AG08396 (cell line): ENCODE measurements around the gene RANBP3L.
"Not testable (repeated sequence)": the region's sequence is repeated elsewhere in the genome, so short reads cannot be mapped to it uniquely, and the experiment has no call there.

Experiments
- DNase-seq: peaks from one replicate; pipeline ENCODE4 v3.0.0; 2012; ENCODE audit warnings: low spot score, mixed read lengths

Gene RANBP3L, protein sequence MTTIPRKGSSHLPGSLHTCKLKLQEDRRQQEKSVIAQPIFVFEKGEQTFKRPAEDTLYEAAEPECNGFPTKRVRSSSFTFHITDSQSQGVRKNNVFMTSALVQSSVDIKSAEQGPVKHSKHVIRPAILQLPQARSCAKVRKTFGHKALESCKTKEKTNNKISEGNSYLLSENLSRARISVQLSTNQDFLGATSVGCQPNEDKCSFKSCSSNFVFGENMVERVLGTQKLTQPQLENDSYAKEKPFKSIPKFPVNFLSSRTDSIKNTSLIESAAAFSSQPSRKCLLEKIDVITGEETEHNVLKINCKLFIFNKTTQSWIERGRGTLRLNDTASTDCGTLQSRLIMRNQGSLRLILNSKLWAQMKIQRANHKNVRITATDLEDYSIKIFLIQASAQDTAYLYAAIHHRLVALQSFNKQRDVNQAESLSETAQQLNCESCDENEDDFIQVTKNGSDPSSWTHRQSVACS

DNA sequence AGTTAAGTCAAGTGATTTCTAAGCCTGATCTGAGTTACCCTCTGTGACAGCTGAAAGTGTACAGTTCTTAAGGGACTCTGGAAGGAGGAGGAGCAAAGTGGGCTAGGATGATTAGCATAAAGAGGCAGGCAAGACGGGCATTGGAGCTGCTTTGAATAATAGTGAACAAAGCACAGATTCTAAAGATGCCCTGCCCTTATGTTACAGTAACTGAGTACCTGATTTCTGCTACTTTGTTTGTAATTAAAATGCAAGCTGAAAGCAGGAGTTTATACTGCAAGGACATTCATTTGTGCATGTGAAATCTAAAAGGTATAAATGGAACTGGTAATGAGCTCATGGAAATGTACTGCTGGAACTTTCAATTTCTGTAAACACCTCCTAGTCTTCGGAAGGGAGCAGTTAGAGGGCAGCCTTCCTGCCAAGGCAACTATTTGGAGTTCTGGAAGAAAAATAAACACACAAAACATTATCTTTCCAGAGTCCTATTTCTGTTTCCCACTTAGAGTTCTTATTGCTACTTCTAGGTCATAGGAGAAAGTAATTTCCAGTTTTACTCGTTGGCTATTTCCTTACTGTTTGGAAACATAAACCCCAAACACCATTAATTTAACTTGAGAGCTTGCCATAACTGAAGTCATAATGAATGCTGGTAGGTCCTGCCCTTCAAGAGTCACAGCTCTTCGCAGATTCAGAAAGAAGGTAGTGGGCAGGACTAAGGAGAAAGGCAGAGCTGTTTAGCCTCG, at the start of gene RANBP3L:
TSS of gene RANBP3L (minus strand) at position 45 of the 746 bp plus-strand sequence. CDS start 486 bp downstream, outside the sequence.
- no peak for DNase-seq

DNA sequence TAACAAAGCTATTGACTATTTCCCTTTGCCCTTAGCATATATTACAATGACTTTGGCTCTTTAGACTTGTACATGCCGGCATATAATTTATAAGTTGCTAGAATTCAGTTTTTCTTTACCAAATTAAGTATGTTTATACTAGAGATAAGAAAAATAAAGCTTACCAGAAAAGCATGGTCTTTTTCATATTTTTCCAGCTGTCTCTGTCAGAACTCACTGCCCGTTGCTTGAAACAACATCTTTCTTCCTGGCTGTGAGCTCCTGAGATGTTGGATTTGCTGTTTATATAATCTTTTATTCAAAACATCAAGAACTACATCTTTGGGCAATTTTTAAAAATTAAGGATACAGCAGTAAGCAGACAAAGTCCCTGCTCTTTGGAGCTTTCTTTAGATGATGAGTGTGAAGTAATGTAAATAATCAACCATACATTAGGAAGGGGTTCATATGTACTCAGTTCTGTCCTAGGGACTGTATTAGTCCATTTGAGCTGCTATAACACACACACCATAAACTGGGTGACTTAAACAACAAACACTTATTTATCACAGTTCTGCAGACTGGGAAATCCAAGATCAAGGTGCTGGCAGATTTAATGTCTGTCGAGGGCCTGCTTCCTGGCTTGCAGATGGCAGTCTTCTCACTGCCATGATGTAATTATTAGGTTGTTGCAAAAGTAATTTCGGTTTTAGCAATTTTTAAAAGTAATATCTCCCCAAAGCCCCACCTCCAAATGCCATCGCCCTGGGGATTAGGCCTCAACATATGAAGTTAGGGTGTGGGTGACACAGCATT, 45.4 kb upstream of the RANBP3L start:
- DNase-seq = no peak

- DNase-seq = no peak
These were observed 43.2 kb upstream of the RANBP3L start for GRCh38 chr5:36344899-36345298.

GRCh38 chr5:36341720-36342119, 40.0 kb upstream of the RANBP3L start:
- DNase-seq = not testable (repeated sequence)

- no peak for DNase-seq
These were observed 35.9 kb upstream of the RANBP3L start for GRCh38 chr5:36337597-36337996.

DNA sequence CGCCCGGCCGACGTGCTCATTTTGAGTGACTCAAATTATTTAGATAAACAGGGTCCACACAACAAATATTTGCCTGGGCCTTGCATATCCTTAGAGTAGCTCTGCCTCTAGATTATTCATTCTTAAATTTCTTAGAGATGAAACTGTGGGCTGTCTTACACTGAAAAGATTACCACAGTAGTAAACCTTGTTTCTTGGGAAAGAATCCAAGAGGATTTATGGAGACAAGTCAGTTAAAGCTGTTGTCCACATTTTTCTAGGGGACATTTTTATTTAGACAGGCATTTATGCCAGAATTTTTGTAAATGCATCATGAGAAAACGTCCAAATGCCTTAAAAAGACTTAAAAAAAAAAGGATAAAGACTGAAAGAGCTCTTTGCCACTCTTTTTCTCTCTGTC, 32.6 kb upstream of the RANBP3L start:
- DNase-seq = no peak

- not testable (repeated sequence) for DNase-seq
These were observed 31.0 kb upstream of the RANBP3L start for GRCh38 chr5:36332720-36333119.

DNA sequence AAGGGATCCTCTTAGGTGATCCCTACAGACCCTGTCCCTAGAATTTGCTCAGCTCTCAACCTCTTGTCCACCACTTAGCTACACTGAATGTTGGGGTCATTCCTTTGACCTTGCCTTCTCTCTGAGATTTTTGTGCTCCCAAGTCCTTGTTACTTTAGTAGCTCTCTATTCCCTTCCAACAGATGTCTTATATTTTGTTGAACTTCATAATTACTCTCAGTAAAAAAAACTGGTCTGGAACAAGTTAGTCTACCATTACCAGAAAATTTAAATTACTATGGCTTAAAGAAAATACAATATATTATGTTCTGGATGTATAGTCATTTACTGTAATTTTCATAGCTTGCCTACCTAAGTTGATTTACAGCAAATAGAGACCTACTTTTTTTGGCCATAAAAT, 23.5 kb upstream of the RANBP3L start:
- no peak for DNase-seq

- DNase-seq = no peak
These were observed 22.5 kb upstream of the RANBP3L start for GRCh38 chr5:36323926-36324781.

DNA sequence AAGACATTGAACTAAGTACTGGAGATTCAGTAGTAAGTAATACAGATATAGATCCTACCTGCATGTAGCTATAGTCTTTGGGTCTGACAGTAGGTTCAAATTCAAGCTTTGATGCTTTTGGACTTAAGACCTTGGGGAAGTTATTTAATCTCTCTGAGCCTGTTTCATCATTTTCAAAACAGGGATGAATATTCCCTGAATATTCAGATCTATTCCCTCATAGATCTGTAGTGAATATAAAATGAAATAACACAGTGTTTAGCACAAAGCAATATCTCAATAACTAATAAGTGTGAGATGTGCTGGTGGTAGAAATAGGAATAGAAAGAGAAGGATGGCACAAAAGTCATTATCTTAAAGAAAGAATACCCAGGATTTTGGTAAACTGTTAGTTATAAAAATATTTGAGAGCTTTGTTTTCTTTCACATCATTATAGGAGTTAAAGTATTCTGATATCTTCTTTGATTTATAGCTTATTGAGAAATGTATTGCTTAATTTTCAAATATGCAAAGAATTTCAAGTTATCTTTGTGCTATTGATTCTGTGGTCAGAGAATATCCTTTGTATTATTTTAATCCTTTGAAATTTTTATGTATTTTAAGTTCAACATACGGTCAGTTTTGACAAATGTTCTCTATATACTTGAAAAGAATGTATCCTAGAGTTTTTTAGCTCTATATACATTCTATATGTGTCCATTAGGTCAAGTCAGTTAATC, 11.4 kb upstream of the RANBP3L start:
- no peak for DNase-seq

DNA sequence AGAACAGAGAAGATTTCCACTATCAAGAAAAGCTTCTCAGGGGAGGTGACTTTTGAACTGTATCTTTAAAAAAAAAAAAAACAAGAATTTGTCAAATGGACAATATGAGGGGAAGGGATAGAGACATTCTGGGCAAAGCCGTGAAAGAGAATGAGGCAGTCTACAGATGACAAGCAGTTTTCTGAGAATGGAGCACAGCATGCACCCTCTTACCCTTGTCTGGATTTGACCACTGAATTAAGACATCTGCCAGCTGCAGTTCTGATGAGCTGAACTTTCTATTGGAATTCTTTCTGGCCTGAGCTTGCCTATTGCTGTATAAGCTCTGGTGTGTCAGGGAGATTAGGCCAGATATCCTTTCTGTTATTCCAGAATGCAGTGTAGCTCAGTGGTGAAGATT, 10.3 kb upstream of the RANBP3L start:
- no peak for DNase-seq

DNA sequence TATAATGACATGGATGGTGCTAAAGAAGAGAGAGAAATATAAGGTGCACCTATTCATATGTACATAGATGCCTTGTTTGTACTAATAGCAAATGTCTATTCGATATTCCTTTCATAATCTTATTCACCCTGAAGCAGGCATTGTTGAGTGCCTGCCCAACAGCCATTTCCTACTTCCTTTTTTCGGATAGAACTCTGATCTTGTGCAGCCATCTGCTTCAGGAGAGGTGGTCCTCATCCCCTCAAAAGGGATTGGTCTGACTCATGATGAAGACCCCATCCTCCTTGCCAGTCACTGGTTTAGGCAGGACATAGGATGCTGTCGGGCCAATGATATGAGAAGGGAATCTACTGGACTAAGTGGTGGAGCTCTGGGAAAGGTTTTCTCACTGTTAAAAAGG, 8.4 kb upstream of the RANBP3L start:
- no peak for DNase-seq

- DNase-seq = peak; percentile 41
These were observed 4.0 kb upstream of the RANBP3L start for GRCh38 chr5:36305571-36306326.

DNA sequence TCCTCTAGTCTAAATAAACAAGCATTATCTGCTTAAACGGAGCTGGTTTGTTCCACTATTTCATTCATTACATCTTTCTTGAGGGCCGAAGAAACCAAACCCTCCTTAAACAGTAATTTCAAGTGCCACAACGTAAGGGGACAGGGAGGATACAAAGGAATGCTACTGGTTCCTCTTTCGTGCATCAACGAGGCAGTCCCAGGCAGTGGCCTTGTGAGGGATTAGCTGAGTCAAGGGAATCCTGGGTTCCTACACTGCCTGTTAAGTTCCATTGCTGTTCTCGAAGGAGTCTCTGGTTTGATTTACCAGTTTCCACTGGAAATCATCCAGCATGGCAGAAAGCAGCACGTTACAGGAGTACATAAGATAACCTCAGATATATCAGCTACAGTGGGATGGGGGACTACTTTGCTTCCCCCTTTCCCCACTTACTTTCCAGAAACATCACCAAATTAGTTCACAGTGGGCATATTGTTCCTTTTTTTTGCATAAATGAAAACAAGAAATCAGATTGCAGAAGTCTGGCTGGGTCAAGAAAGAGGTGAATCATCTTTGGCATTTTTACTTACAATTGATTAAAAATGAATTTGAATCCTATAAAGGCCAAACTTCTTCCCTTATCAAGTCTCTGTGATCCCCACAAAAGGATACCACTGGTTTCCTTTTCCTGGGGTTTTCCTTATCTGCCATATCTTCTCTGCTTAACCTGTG, 2.5 kb upstream of the RANBP3L start:
- no peak for DNase-seq

DNA sequence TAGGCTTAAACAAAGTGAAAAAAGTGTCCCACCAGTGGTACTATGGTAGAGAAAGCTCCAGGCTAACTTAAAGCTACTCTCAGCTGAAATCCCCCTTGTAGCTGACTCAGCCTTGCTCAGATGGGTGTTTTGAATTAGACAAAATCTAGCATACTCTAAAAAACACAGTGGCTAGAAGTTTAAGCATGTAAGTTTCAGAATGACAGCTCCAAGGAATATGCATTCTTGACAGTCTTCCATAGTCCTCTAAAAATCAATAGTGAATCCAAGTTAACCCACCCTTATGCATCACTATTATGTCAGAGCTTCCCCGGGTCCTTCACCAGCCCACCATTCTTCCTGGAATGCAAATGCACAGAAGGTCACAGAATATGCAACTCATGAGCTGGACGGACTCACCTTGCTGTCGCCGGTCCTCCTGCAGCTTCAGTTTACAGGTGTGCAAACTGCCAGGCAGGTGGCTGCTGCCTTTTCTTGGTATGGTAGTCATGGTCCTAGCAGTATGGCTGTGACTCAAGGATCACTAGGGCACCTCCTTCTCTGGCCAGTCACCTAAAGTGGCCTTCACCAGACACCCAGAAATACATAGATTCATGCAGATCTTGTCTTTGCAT, 668 bp downstream of the RANBP3L start:
- DNase-seq = no peak

- no peak for DNase-seq
These were observed 1.3 kb downstream of the RANBP3L start for GRCh38 chr5:36300191-36300926.

- no peak for DNase-seq
These were observed 3.1 kb downstream of the RANBP3L start for GRCh38 chr5:36298552-36298951.

- no peak for DNase-seq
These were observed 4.0 kb downstream of the RANBP3L start for GRCh38 chr5:36297653-36298052.
